AG04449 (cell line): ENCODE results near the gene MRPL36.
A peak's percentile ranks its signal among the peaks of the same experiment; 100 is the strongest.
"Not testable (repeated sequence)": the region's sequence is repeated elsewhere in the genome, so short reads cannot be mapped to it uniquely, and the experiment has no call there.

Source experiments
- CTCF ChIA-PET: fragments of 350-600 bp; formaldehyde crosslinking; extraction: SDS; loops from one replicate; lab custom pipeline; 2021; ENCODE audit warnings: antibody characterized with exemption; lab: Yijun Ruan, JAX
- POLR2A ChIA-PET: fragments of 400-600, 350-600 bp; formaldehyde crosslinking; extraction: SDS; loops from one replicate; lab custom pipeline; 2020; ENCODE audit warnings: antibody characterized with exemption, inconsistent platforms; lab: Yijun Ruan, JAX
- DNase-seq: peaks from one replicate; pipeline ENCODE4 v3.0.0-alpha.2; 2010; ENCODE audit warnings: low read depth, low spot score
- H3K4me3 ChIP-seq: 2 replicates; pipeline ENCODE4 v1.5.1; 2011; ENCODE audit warnings: low read depth, mild to moderate bottlenecking, control low read depth, low read length
- TF ChIP-seq, protein P1 (sequence below): IDR thresholded peaks from one replicate; pipeline ENCODE4 v1.5.1; 2011; ENCODE audit warnings: mild to moderate bottlenecking, moderate library complexity, low read length, control low read depth, inconsistent platforms; ENCODE audit not compliant: insufficient read depth; ENCODE audit errors: missing control alignments

MRPL36 gene

DNA sequence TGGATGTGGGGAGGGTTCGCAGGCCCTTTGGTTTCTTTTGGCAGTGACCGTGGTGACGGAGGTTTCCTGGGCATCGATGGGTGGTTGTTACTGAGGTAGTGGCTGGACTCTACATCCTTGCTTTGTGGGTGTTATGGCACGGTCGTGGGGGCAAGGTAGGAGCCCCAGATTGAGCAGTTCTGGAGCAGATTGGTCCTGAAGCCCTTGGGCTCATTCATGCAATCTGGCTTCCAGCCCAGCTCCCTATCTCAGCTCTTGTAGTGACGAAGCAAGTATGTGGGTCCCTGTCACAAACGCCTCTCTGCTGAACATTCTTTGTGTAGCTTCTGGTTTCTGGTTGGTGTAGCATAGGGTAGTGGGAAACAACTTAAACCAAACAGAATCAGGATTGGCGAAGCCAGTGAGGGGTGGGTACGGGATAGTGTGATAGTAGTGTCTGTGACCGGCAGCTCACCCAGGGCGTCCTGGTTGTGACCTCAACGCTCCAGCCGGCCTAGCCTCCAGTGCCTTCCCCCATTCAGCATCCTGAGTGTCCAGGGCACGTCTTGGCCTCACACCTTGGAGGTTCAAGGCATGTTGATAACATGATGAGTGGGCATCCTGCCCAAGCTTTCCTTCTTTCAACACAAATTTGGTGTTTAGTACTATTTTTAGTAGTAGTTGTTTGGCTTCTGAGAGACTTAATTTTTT is 4.5 kb upstream of the MRPL36 start:
- ChIA-PET POLR2A (no interaction called here), CTCF (interaction anchor here (1.0 kb wide), 1 partner anchor 40 kb away, joined by 3 read pairs; no protein-coding TSS in a partner anchor)
- TF ChIP-seq, protein P1, sequence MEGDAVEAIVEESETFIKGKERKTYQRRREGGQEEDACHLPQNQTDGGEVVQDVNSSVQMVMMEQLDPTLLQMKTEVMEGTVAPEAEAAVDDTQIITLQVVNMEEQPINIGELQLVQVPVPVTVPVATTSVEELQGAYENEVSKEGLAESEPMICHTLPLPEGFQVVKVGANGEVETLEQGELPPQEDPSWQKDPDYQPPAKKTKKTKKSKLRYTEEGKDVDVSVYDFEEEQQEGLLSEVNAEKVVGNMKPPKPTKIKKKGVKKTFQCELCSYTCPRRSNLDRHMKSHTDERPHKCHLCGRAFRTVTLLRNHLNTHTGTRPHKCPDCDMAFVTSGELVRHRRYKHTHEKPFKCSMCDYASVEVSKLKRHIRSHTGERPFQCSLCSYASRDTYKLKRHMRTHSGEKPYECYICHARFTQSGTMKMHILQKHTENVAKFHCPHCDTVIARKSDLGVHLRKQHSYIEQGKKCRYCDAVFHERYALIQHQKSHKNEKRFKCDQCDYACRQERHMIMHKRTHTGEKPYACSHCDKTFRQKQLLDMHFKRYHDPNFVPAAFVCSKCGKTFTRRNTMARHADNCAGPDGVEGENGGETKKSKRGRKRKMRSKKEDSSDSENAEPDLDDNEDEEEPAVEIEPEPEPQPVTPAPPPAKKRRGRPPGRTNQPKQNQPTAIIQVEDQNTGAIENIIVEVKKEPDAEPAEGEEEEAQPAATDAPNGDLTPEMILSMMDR = no peak
- no peak overlapping the region for H3K4me3 ChIP-seq
- DNase-seq = no peak

DNA sequence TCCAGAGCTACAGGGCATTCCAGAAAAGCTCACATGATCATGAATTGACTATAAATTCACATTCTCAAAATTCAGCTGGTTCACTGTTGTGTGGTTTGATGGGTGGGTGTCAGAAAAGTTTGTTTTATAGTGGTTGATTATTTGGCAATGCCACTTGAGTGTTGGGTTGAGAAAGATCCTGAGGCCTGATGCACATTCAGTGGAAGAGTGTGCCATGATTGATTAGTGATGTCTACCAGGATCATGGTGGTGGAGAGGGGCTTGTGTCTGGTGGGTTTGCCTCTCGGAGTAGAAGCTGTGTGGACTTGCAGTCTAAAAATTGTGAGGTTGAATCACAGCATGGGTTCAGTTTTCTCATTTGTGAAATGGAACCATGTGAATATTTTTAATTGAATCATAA is 3.6 kb upstream of the MRPL36 start:
- ChIA-PET CTCF (no interaction called here), POLR2A (no interaction called here)
- no peak for DNase-seq
- TF ChIP-seq, protein P1 = no peak
- H3K4me3 ChIP-seq = no peak overlapping the region

DNA sequence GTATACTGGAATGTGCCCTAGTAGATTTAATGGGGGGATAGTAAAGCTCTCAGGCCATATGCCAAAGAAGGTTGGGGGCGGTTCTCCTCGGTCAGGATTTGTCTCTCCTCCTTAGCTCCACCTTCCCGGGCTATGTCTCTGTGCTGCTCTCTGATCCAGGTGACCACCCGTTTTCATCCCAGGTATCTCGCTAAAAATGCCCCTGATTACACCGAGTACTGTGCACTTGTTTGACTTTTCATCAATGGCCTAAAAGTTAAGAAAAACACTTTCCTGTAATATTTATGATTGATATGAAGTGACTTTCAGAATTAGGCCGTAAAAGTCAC is 2.3 kb upstream of the MRPL36 start:
- H3K4me3 ChIP-seq = peak overlapping the region; percentile 93
- no peak for DNase-seq
- TF ChIP-seq, protein P1 = no peak
- ChIA-PET POLR2A (no interaction called here), CTCF (no interaction called here)

DNA sequence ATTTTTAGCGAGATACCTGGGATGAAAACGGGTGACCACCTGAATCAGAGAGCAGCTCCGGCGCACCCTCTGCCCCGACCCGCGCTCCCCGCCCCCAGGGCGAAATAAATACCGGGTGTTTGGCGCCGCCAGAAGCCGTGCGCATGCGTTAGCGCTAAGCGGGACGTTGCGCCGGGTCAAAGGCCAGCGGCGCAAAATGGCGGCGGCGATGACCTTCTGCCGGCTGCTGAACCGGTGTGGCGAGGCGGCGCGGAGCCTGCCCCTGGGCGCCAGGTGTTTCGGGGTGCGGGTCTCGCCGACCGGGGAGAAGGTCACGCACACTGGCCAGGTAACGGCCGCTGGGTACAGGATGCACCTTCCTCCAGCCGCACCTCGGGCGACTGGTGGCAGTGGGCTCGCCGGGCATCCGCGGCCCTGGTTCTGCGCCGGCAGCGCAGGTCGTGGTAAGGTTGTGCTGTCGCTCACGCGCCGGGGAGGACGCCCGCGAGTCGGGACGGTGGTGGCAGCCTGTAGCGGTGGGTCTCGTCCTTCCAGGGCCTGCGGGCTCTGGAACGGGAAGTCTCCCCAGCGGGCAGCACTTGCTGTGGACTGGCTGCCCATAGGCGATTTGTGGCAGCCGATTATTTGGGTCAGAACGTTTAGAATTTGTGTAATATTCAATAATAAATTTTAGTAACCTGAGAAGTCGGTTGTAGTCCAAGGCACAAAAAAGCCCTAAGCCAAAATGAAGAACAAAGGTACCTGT is 1.8 kb upstream of the MRPL36 start, which contains the start of gene NDUFS6:
Gene NDUFS6, plus strand, starts transcription at position 186 of the 745 bp plus-strand sequence. Its CDS starts 11 bp downstream, at position 197.
- peak within 1 kb of the TSS; percentile 93 for H3K4me3 ChIP-seq
- ChIA-PET POLR2A (no interaction called here), CTCF (interaction anchor here (1.2 kb wide), 1 partner anchor 8 kb away, joined by 3 read pairs; no protein-coding TSS in a partner anchor)
- no peak for DNase-seq
- TF ChIP-seq, protein P1 = no peak

DNA sequence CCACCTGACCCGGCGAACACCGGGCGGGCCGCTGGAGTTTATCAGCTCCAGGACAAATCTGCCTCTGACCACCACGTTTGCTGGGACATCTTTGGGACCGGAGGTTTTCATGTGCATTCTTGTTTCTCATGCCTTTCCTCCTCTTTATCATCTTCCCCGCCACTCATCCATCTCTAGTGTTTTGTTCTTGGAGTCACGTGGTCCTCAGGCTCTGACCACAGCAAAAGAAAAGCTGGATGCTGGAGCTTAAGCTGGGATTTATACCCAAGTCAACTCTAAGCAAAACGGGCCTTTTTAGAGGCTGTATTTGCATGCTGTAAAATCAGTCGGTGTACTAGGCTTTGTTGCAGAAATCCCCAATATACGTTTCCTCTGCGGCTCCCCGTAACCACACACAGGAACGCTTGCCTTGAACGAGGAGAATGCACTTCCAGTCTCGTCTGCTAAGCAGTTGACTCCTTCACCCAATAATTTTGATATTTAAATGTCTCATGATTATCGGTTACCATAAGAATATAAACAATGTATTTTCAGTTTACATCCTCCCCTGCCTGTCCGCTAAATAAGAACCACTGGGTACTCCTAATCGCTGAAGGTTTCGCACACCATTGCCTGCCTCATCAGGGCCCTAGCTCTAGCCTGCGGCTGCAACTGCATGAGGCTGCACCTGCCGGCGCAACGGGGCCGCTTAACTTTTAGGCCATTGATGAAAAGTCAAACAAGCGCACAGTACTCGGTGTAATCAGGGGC is 1.0 kb upstream of the MRPL36 start:
- DNase-seq = no peak
- TF ChIP-seq, protein P1 = no peak
- peak overlapping the region; percentile 93 for H3K4me3 ChIP-seq
- ChIA-PET CTCF (interaction anchor here (1.0 to 2.1 kb wide), 4 partner anchors 9 to 37 kb away, joined by 3 to 7 read pairs (median 5); no protein-coding TSS in a partner anchor), POLR2A (no interaction called here)

DNA sequence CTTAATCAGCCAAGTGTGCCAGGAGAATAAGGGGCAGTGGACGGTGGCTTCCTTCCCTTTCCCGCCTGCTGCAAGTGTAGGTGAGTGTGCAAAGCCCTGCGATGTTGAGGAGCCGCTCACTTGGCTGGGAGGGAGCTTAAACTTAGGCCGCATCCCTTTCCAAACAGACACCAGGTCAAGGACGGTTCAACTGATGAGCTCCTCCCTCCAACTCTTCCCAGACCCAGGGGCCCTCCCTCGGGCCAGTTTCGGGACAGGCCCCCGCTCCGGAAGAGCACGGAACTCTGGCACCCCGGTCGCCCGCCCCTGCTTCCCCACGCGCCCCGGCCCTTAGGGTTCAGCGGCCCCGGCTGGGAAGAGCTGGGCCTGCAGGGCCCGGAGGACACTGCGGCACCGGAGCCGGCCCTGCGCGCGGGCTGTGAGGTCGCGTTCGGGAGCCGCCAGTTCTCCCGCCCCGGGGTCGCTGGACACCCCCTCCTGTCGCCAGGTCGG is 481 bp downstream of the MRPL36 start:
- CTCF ChIA-PET = interaction anchor here (2.0 to 2.1 kb wide), 2 partner anchors 27 to 35 kb away, joined by 6 to 7 read pairs; no protein-coding TSS in a partner anchor

DNA sequence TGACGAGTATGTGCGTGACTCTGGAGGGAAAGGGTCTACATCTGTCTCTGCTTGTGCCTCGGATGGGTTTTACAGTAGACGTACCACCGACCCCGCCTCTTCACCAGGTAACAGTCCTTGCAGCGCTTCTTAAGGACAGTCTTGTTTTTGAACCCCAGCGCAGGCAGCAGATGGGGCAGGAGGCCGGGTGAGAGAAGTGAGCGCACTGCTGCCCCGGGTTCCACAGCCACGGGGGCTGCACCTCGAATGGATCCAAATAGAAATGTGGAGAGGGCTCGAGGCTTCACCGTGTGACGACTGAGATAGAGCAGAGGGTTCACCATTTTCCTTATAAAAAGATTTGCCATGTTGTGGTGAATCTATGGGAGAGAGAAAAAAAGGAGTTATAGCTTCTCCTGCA is 1.0 kb downstream of the MRPL36 start:
- H3K4me3 ChIP-seq = peak overlapping the region; percentile 77
- CTCF ChIA-PET = interaction anchor here (2.0 to 2.1 kb wide), 2 partner anchors 26 to 35 kb away, joined by 6 to 7 read pairs; no protein-coding TSS in a partner anchor
- not testable (repeated sequence) for DNase-seq
- POLR2A ChIA-PET = interaction anchor here (0.8 to 1.0 kb wide), 2 partner anchors 8 to 951 kb away, joined by 4 read pairs; no protein-coding TSS in a partner anchor

More for the DNA sequence above, 481 bp downstream of the MRPL36 start:
- peak overlapping the region; percentile 77 for H3K4me3 ChIP-seq
- DNase-seq = no peak
- POLR2A ChIA-PET = interaction anchor here (0.8 to 1.0 kb wide), 2 partner anchors 9 to 950 kb away, joined by 4 read pairs; no protein-coding TSS in a partner anchor
- TF ChIP-seq, protein P1 = no peak
